Liver (tissue), 9 donors: ENCODE results near the gene SEMA4D. TPM values are rescaled to one million over a fixed set of nuclear protein-coding genes. Genes with fewer than 3 reads are reported as not detected.

Experiments
- DNase-seq: peaks from one replicate; pipeline ENCODE4 v3.0.0-alpha.2; 2017; ENCODE audit warnings: low spot score
- H3K27ac ChIP-seq, 2 donors: one replicate each; pipeline ENCODE4 v1.7.0; 2013; ENCODE audit warnings: inconsistent platforms in 2 of 2, low read length in 2 of 2, control low read depth in 1 of 2, low read depth in 1 of 2, mild to moderate bottlenecking in 1 of 2
- H3K27me3 ChIP-seq, 4 donors: one replicate each; pipeline versions ENCODE4 v1.6.1 to v1.7.0; 2013; ENCODE audit warnings: low read length in 3 of 4, inconsistent platforms in 1 of 4, mild to moderate bottlenecking in 1 of 4, moderate library complexity in 1 of 4; ENCODE audit not compliant: control insufficient read depth in 4 of 4, insufficient read depth in 4 of 4
- H3K36me3 ChIP-seq, 4 donors: one replicate each; pipeline versions ENCODE4 v1.6.1 to v1.7.0; 2013; ENCODE audit warnings: low read length in 3 of 4, mild to moderate bottlenecking in 3 of 4, low read depth in 1 of 4, moderate library complexity in 1 of 4; ENCODE audit not compliant: control insufficient read depth in 4 of 4, insufficient read depth in 3 of 4
- H3K4me1 ChIP-seq, 4 donors: one replicate each; pipeline versions ENCODE4 v1.6.1 to v1.7.0; 2013; ENCODE audit warnings: low read length in 3 of 4, mild to moderate bottlenecking in 3 of 4, moderate library complexity in 1 of 4; ENCODE audit not compliant: control insufficient read depth in 4 of 4, insufficient read depth in 4 of 4
- H3K4me3 ChIP-seq, 3 donors: one replicate each; pipeline versions ENCODE4 v1.6.1 to v1.7.0; 2013; ENCODE audit warnings: low read length in 3 of 3, control low read depth in 1 of 3, low read depth in 1 of 3, mild to moderate bottlenecking in 1 of 3
- H3K9ac ChIP-seq, 2 donors: one replicate each; pipeline ENCODE4 v1.7.0; 2013; ENCODE audit warnings: low read length in 2 of 2, mild to moderate bottlenecking in 2 of 2, moderate library complexity in 2 of 2, control low read depth in 1 of 2, low read depth in 1 of 2
- H3K9me3 ChIP-seq, 4 donors: one replicate each; pipeline versions ENCODE4 v1.6.1 to v1.7.0; 2013; ENCODE audit warnings: low read length in 3 of 4; ENCODE audit not compliant: control insufficient read depth in 4 of 4
- CTCF ChIP-seq: fragments of 150-350 bp; IDR thresholded peaks from 2 replicates; pipeline ENCODE4 v1.5.1; 2017; ENCODE audit warnings: improper control_type of control experiment, low read depth, low read length; ENCODE audit not compliant: missing input control
- EGR1 ChIP-seq, 2 donors: IDR thresholded peaks; 2 replicates each; pipeline ENCODE4 v1.6.1; 2016 to 2018; ENCODE audit warnings: antibody characterized with exemption in 2 of 2, low read depth in 2 of 2
- FOXA1 ChIP-seq: IDR thresholded peaks from 2 replicates; pipeline ENCODE4 v1.6.1; 2016; ENCODE audit warnings: antibody characterized with exemption
- FOXA2 ChIP-seq: IDR thresholded peaks from 2 replicates; pipeline ENCODE4 v1.6.1; 2016; ENCODE audit warnings: antibody characterized with exemption
- GABPA ChIP-seq, 2 donors: IDR thresholded peaks in 1 of 2; conservative IDR thresholded peaks in 1 of 2; 2 replicates each; pipeline ENCODE4 v1.6.1; 2016; ENCODE audit warnings: antibody characterized with exemption in 2 of 2, mild to moderate bottlenecking in 1 of 2, moderate library complexity in 1 of 2
- HNF4A ChIP-seq, 2 donors: conservative IDR thresholded peaks; 2 replicates each; pipeline ENCODE4 v1.6.1; 2016; ENCODE audit warnings: antibody characterized with exemption in 2 of 2, mild to moderate bottlenecking in 2 of 2
- HNF4G ChIP-seq: IDR thresholded peaks from 2 replicates; pipeline ENCODE4 v1.6.1; 2016; ENCODE audit warnings: antibody characterized with exemption
- JUND ChIP-seq, 2 donors: IDR thresholded peaks; 2 replicates each; pipeline ENCODE4 v1.6.1; 2016; ENCODE audit warnings: antibody characterized with exemption in 2 of 2
- RAD21 ChIP-seq, 2 donors: IDR thresholded peaks; 2 replicates each; pipeline ENCODE4 v1.6.1; 2016; ENCODE audit warnings: antibody characterized with exemption in 2 of 2, mild to moderate bottlenecking in 2 of 2
- RXRA ChIP-seq, 2 donors: IDR thresholded peaks; 2 replicates each; pipeline ENCODE4 v1.6.1; 2017 to 2018; ENCODE audit warnings: antibody characterized with exemption in 2 of 2, mild to moderate bottlenecking in 1 of 2
- SP1 ChIP-seq: IDR thresholded peaks from 2 replicates; pipeline ENCODE4 v1.6.1; 2018; ENCODE audit warnings: antibody characterized with exemption, mild to moderate bottlenecking
- TAF1 ChIP-seq: conservative IDR thresholded peaks from 2 replicates; pipeline ENCODE4 v1.6.1; 2016; ENCODE audit warnings: antibody characterized with exemption, mild to moderate bottlenecking
- YY1 ChIP-seq: IDR thresholded peaks from 2 replicates; pipeline ENCODE4 v1.6.1; 2016; ENCODE audit warnings: antibody characterized with exemption, mild to moderate bottlenecking
- WGBS: extraction: QIAGEN DNeasy Blood & Tissue Kit; methylation state at CpG from one replicate; pipeline ENCODE4 v1.1.7; 2013; 5-methylcytosine and 5-hydroxymethylcytosine counted together
- polyA plus RNA-seq, 2 donors: library from polyadenylated mRNA; stranded (reverse) in 1 of 2; unstranded in 1 of 2; fragments of 200-250 nt in 1 of 2; fragments of >200 nt in 1 of 2; fragmentation: Nextera tagmentation in 1 of 2; extraction: Ambion mirVana in 1 of 2; gene quantifications; one replicate each; pipeline versions ENCODE4 v1.2.1 to v1.2.3, GENCODE V29; 2013 to 2015
- total RNA-seq, 2 donors: library from RNA; depleted of rRNA; stranded (reverse); fragments of >200 nt; gene quantifications; one replicate each; pipeline ENCODE4 v1.2.3, GENCODE V29; 2014
- TF ChIP-seq, protein P1 (sequence below): IDR thresholded peaks from 2 replicates; pipeline ENCODE4 v1.6.1; 2016; ENCODE audit warnings: antibody characterized with exemption
- TF ChIP-seq, protein P2 (sequence below): IDR thresholded peaks from 2 replicates; pipeline ENCODE4 v1.6.1; 2016; ENCODE audit warnings: antibody characterized with exemption, mild to moderate bottlenecking
- TF ChIP-seq, protein P3 (sequence below): IDR thresholded peaks from 2 replicates; pipeline ENCODE4 v1.6.1; 2016; ENCODE audit warnings: antibody characterized with exemption
- TF ChIP-seq, protein P4 (sequence below): IDR thresholded peaks from 2 replicates; pipeline ENCODE4 v1.6.1; 2016; ENCODE audit warnings: antibody characterized with exemption
- donor health status: healthy.
- donor health status: healthy.
- donor health status: healthy.
- donor health status: healthy.
- donor health status: healthy.

The SEMA4D gene
- total and polyA plus RNA-seq, 4 donors = 1.4 to 12.0 (median 4.1) TPM

DNA sequence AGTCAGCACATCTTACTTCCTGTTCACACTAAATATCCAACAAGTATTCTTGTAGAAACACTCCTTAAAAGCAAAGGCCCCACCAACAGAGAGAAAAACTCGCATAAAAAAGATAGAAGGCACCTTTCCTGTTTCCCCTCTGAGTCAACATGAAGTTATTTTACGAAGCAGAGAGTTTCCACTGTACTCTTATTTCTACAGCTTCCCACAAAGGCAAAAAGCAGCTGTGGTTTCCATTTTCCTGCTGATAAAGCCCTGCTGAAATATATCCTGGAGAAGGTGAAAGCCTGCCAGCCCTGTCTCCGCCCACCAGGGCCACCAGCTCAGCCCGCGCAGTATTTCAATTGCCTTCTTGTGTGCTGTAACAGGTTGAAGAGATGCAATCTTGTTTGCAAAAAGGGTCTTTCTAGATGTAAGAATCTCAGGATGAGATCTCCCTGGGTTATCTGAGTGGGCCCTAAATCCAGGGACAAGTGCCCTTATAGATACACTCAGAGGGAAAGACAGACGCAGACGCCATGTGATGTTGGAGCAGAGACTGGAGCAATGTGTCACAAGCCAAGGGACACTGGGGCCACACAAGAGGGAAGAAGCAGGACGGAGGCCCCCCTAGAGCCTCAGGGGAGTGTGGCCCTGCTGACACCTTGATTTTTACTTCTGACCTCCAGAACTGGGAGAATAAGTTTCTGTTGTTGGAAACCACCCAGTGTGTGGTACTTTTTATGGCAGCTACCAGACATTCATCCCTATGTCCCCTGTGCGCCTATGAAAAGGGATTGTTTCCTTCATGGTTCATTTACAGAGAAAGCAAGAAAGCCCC, 19.9 kb downstream of the SEMA4D start:
- H3K4me1 ChIP-seq = peaks cover 0 to 6% (median 6%) of the 10 kb centered on the region in 4 donors
- no peaks in the 10 kb centered on the region for H3K36me3 ChIP-seq
- H3K9ac ChIP-seq = no peak overlapping the region
- H3K27me3 ChIP-seq = no peaks in the 10 kb centered on the region
- no peak overlapping the region for H3K27ac ChIP-seq
- no peak overlapping the region for H3K4me3 ChIP-seq
- H3K9me3 ChIP-seq = no peaks in the 10 kb centered on the region
- no peak for DNase-seq
- no peak for TF ChIP-seq RAD21 (IDR thresholded peaks at IDR 0.05)
- TF ChIP-seq GABPA (IDR thresholded peaks at IDR 0.05 in 1 of 2, conservative IDR thresholded peaks at IDR 0.05 in 1 of 2) = no peak
- 71% methylated on average over 9 of the region's 9 CpGs for WGBS

DNA sequence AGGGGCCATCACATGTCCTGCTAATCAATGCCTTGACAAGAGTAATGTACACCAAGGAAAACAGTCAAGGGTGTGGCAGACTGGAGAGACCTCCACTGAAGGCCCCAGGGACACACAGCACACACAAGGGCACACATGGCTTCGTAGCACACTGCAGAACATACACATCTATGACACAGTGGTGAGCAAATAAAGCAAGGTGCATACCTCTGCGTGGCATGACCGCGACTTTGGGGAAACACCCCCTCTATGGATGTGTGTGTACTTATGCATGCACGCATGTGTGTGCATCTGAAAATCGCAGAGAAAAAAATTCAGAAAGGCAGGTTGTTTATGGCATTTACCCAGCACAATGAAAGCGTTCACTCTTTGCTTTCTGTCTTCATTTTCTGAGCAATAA, 20.5 kb downstream of the SEMA4D start:
- Histone ChIP-seq H3K9ac (no peak overlapping the region), H3K36me3 (no peaks in the 10 kb centered on the region), H3K27me3 (no peaks in the 10 kb centered on the region), H3K27ac (no peak overlapping the region), H3K4me1 (peaks cover 0 to 6% (median 6%) of the 10 kb centered on the region in 4 donors), H3K9me3 (no peaks in the 10 kb centered on the region), H3K4me3 (no peak overlapping the region)
- DNase-seq = no peak
- no peak for TF ChIP-seq RXRA (IDR thresholded peaks at IDR 0.05)
- TF ChIP-seq, protein P1, sequence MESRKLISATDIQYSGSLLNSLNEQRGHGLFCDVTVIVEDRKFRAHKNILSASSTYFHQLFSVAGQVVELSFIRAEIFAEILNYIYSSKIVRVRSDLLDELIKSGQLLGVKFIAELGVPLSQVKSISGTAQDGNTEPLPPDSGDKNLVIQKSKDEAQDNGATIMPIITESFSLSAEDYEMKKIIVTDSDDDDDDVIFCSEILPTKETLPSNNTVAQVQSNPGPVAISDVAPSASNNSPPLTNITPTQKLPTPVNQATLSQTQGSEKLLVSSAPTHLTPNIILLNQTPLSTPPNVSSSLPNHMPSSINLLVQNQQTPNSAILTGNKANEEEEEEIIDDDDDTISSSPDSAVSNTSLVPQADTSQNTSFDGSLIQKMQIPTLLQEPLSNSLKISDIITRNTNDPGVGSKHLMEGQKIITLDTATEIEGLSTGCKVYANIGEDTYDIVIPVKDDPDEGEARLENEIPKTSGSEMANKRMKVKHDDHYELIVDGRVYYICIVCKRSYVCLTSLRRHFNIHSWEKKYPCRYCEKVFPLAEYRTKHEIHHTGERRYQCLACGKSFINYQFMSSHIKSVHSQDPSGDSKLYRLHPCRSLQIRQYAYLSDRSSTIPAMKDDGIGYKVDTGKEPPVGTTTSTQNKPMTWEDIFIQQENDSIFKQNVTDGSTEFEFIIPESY = no peak
- no peak for TF ChIP-seq FOXA2
- no peak for TF ChIP-seq HNF4A (conservative IDR thresholded peaks at IDR 0.05)
- 72% methylated on average over 7 of the region's 7 CpGs for WGBS

- H3K4me3 ChIP-seq = no peak overlapping the region
- H3K9ac ChIP-seq = no peak overlapping the region
- no peaks in the 10 kb centered on the region for H3K9me3 ChIP-seq
- no peak overlapping the region for H3K27ac ChIP-seq
- H3K27me3 ChIP-seq = no peaks in the 10 kb centered on the region
- no peaks in the 10 kb centered on the region for H3K36me3 ChIP-seq
- peaks cover 0 to 6% (median 6%) of the 10 kb centered on the region in 4 donors for H3K4me1 ChIP-seq
- no peak for DNase-seq
- 93% methylated on average over 7 of the region's 7 CpGs for WGBS
- TF ChIP-seq, protein P2, sequence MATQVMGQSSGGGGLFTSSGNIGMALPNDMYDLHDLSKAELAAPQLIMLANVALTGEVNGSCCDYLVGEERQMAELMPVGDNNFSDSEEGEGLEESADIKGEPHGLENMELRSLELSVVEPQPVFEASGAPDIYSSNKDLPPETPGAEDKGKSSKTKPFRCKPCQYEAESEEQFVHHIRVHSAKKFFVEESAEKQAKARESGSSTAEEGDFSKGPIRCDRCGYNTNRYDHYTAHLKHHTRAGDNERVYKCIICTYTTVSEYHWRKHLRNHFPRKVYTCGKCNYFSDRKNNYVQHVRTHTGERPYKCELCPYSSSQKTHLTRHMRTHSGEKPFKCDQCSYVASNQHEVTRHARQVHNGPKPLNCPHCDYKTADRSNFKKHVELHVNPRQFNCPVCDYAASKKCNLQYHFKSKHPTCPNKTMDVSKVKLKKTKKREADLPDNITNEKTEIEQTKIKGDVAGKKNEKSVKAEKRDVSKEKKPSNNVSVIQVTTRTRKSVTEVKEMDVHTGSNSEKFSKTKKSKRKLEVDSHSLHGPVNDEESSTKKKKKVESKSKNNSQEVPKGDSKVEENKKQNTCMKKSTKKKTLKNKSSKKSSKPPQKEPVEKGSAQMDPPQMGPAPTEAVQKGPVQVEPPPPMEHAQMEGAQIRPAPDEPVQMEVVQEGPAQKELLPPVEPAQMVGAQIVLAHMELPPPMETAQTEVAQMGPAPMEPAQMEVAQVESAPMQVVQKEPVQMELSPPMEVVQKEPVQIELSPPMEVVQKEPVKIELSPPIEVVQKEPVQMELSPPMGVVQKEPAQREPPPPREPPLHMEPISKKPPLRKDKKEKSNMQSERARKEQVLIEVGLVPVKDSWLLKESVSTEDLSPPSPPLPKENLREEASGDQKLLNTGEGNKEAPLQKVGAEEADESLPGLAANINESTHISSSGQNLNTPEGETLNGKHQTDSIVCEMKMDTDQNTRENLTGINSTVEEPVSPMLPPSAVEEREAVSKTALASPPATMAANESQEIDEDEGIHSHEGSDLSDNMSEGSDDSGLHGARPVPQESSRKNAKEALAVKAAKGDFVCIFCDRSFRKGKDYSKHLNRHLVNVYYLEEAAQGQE = no peak
- TF ChIP-seq CTCF = no peak
- no peak for TF ChIP-seq EGR1 (IDR thresholded peaks at IDR 0.05; ENCODE audit: low read depth in 2 of 2)
- TF ChIP-seq, protein P3, sequence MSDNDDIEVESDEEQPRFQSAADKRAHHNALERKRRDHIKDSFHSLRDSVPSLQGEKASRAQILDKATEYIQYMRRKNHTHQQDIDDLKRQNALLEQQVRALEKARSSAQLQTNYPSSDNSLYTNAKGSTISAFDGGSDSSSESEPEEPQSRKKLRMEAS = no peak
- no peak for TF ChIP-seq HNF4G
- TF ChIP-seq, protein P4, sequence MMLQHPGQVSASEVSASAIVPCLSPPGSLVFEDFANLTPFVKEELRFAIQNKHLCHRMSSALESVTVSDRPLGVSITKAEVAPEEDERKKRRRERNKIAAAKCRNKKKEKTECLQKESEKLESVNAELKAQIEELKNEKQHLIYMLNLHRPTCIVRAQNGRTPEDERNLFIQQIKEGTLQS = no peak
- TF ChIP-seq YY1 = no peak
- no peak for TF ChIP-seq HNF4A (conservative IDR thresholded peaks at IDR 0.05)
- TF ChIP-seq RAD21 (IDR thresholded peaks at IDR 0.05) = no peak
- no peak for TF ChIP-seq SP1
- TF ChIP-seq RXRA (IDR thresholded peaks at IDR 0.05) = no peak
- no peak for TF ChIP-seq JUND (IDR thresholded peaks at IDR 0.05)
- TF ChIP-seq FOXA1 = no peak
- no peak for TF ChIP-seq TAF1
- TF ChIP-seq, protein P1 = no peak
- TF ChIP-seq GABPA (IDR thresholded peaks at IDR 0.05 in 1 of 2, conservative IDR thresholded peaks at IDR 0.05 in 1 of 2) = no peak
Measured at GRCh38 chr9:89476546-89476945, 21.4 kb downstream of the SEMA4D start.
